NCI-H2107 treated with DMSO at 0.1 percent for 48 hours (cell line): ENCODE data around the gene HOOK1.
"Not testable (repeated sequence)": the region's sequence is repeated elsewhere in the genome, so short reads cannot be mapped to it uniquely, and the experiment has no call there.

ENCODE experiments used
- DNase-seq: peaks from one replicate; lab custom pipeline; 2025; ENCODE audit not compliant: unreplicated experiment; lab: John Stamatoyannopoulos, UW

The HOOK1 gene

DNA sequence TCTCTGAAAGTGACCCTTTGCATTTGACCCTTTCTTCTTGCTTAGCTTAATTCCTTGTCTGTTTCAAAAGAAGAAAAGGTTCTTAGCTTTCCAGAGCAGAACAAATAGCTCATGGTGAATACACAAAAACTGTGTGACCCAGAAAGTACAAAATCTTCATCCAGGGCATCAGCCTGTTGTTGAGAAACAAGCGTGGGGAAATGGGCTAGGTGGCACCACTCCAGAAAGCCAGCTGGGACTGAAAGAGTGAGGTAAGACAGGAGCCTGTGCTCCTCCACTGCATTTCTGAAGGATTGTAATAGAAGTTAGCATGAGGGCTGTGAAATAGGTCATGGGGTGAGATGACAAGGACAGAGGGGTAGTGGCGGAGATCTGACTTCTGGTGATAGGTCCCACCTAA is 66.0 kb downstream of the HOOK1 start:
- DNase-seq, result no peak

DNA sequence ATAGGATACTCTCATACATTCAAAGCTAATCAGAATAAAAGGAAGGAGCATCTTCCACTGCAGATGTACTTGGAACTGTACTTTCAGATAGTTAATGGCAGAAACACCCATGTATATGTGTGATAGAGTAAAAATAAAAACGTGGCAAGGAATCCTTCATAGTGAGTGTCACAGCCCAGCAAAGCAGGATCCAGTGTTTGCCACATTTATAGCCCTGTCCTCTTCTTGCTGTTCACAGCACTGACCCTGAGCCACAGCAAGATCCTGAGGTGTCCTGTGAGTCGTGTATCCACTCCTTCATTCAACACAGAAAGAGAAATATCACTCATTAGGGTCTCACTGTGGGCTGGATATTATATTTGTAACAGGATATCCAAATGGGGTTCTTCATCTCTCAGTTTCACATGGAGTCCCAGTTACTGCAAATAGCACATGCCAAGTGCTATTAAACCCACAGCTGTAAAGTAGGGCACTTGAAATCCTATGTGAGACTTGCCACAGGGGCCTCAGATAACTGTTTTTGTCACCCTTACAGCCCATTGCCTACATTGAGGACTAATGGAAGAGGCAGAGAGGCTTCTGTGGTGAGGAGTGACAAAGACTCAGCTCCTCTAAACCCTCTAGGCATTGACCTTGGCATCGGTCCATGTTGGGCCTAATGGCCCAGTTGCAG is 70.5 kb downstream of the HOOK1 start:
- peak; percentile 91 for DNase-seq

DNA sequence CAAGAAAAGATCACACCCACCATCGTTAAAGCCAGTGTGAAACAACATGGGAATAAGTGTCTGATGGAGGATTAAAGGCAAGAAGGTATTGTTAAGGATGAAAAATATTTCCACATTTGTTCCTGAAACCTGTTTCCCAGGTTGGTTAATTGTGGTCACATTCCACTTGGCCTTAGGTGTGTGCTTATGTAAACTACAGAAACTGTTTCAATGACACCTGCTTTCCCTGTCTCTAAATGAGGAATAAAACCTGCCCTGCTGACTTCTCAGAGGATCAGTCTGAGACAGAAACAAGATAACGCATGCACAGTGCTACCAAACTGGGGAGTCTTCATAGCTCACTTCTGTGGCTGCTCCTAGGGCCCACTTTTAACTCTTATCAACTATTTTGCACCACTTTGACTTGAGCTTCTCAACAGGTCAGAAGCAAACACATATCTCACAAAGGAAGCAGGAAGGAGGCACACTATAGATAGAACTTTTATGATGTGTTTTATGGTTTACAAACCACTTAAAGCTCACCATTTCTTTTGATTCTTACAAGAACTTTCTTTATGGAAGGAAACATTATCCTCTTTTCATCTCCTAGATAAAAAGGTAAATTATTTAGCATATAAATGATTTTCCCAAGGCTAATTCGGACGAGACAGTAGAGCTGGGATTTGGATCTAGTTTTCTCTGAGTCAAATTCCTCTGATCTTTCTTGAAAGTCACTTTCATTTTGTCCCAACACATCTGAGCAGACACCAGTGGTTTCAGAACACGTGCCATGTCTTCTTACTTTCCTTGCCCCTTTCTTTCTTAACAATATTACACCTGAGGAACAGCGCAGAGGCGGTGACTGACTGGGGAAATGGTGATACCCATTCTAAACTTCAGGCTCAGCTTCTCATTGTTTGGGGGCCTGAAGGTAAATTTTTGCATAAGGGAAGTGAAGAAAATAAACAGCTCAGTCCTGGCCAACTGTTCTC is 78.4 kb downstream of the HOOK1 start:
- DNase-seq, result peak; percentile 59

DNA sequence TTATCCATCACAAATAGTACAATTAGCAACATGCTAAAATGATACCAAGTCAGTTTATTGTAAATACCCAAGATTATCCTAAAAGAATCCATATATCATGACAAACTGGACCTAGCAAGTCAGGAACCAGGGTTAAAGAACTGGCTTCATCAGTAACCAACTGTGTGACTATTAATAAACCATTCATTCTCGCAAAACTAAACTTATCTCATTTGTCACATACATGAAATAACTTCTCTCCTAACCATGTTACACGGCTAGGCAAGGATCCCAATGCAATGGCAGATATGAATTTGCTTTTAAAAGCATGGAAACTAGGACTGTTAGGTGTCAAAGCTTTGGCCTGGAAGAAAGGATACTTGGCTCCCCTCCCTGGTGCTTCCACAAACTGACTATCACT is 82.4 kb downstream of the HOOK1 start:
- no peak for DNase-seq

DNA sequence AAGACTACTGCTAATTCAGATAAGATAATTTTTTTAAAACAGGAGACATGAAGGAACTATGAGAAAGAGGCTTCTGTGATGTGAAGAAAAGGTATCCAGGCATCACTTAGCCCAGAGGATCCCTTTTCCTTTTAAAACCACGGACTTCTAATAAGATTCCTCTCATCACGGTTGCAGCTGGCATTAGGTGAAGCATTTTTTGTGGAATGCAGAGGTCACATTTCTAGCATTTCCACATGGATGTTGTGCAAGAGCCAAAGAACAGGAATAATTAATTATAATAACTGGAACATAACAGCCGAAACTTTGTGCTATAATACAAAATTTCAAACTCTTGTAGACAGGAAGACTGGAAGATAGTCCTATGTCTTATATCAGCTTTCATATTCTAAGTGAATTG is 84.2 kb downstream of the HOOK1 start:
- no peak for DNase-seq

DNA sequence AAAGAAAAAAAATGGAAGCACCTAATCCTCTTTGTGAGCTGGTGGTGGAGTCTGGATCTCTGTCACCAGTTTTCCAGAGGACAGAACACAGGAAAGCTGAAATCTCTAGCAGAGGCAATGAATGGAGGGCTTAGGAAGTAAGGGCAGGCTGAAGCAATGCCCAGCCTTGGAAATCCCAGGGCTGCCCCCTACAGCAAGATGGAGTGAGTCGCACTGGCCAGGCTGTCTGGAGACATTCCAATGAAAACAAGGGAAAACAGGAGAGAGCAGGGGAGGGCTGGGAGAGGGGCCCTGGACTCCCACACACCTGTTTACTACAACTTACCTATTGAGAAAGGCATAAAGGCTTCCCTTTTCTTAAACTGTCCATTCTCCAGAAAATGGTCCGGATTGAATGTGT is 85.9 kb downstream of the HOOK1 start:
- DNase-seq, result no peak

DNA sequence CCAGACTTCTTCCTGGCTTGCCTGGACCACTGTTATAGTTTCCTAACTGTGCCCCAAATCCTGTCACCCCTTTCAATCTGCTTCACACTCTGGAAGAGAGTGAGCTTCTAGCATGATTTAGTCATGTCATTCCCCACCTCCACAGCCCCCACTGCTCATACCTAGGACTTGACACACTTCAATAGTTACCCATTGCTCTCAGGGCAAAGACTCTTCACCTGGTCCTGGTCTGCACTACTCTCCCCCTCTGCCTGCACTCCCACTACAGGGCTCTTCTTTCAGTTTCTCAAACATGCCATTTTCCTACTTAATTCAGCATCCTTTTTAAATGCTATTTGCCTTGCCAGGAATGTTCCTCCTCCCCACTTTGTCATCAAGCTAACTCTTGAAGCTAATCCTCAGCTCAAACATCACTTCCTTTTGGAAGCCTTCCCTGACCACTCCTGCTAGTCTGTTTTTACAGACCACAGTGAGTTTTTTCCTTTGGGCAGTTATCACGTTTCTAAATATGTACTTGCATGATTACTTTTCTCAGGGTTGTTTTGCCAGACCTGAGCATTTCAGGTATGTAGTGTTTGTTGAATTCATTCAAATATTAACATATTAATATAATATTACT is 87.1 kb downstream of the HOOK1 start:
- no peak for DNase-seq

DNA sequence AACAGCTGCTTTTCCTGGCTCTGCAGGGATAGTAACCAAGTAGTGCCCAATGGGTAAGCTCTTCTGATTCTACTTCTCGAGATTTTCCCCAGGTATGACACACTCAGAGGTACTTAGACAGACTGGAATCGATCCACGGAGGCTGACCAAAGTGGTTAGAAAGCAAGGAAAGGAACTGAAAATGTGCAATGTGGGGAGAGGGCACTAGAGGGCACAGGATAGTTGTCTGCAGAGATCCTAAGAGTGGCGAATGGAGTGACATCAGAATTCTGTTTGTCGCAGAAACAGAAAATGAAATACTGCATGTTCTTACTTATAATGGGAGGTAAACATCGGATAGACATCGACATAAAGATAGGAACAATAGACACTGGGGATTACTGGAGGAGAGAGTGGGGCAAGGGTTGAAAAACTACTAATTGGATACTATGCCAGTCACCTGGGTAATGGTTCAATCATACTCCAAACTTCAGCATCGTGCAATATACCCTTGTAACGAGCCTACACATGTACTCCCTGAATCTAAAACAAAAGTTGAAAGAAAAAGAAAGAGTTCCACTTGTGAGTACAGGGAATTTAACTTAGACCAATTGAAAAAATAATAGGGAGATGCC is 88.5 kb downstream of the HOOK1 start:
- DNase-seq, result peak; percentile 58

DNA sequence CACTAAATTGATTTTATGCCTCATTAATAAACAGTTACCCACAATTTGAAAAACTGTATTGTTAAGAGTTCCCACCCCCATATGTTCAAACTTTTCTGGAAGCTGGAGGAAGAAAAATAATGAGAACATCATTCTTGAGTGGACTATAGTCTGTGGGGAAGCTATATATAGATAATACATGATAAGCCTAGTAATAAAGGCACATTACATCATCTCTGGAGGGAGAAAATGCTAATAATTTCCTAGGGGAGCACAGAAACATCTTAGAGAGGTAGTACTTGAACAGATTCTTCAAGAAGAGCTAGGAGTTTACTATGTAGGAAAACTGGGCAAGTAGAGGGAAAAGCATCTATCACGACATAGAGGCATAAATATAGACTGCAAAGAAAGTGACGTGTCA is 92.2 kb downstream of the HOOK1 start:
- DNase-seq, result no peak

DNA sequence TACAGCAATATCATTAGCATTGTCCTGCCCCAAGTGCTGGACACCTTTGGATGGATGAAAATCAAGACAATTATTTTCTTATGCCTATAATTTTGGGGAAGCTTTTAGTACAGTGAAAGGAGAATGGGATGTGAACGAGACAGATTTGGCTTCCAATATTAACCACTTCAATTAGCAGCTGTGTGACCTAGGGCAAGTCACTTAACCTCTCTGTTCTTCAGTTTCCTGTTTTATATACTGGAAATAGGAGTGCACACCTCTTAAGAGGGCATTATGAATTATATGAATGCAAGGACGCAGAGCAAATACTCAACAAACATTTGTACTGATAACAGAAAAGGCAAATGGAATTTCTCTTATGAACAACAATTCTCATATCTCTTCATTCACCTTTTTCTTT is 93.3 kb downstream of the HOOK1 start:
- no peak for DNase-seq

DNA sequence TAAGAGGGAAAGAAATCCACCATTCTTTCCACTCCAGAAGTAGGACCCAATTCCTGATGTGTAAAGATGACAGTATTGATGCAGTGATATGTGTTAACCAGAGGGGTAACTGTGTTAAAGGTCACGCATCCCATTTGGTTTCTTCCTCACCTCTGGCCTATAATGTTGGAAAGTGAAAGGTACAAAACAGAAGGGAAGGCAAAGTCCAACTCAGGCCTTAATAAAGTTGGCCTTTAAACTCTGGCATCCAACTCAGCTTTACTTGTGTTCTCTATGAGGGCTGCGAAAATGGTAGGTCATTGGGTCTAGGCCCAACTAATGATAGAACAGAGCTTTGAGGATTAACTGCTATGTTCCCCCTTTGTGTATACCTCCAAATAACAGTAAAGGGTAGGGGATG is 93.9 kb downstream of the HOOK1 start:
- no peak for DNase-seq

DNA sequence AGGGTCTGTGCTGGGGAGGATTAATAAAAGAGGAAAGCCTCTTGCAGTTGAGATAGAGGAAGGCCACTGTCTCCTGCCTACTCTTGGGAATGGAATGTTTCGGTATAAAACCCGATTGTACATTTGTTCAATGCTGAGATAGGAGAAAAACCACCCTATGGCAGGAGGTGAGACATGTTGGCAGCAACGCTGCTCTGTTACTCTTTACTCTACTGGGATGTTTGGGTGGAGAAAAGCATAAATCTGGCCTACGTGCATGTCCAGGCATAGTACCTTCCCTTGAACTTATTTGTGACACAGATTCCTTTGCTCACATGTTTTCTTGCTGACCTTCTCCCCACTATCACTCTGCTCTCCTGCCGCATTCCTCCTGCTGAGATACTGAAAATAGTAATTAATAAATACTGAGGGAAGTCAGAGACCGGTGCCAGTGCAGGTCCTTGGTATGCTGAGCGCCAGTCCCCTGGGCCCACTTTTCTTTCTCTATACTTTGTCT is 100.1 kb downstream of the HOOK1 start:
- DNase-seq, result not testable (repeated sequence)

DNA sequence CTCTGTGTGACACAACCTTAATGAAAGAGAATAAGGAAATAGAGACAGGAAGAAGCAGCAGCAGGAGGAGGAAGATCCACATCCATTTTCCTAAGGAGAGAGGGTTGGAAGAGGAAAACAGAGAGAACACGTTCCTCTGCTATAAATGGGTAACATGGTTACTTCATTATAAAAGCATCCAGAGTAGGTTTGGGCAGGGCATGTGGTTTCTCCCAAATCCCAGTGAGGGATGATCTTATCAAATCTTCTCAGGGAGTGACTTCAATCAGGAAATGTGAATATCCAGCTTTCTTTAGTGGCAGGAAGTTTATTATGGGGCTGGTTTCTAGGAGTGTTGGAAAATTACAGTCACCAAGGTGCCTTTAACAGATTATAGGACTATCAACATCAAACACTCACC is 100.8 kb downstream of the HOOK1 start:
- no peak for DNase-seq

DNA sequence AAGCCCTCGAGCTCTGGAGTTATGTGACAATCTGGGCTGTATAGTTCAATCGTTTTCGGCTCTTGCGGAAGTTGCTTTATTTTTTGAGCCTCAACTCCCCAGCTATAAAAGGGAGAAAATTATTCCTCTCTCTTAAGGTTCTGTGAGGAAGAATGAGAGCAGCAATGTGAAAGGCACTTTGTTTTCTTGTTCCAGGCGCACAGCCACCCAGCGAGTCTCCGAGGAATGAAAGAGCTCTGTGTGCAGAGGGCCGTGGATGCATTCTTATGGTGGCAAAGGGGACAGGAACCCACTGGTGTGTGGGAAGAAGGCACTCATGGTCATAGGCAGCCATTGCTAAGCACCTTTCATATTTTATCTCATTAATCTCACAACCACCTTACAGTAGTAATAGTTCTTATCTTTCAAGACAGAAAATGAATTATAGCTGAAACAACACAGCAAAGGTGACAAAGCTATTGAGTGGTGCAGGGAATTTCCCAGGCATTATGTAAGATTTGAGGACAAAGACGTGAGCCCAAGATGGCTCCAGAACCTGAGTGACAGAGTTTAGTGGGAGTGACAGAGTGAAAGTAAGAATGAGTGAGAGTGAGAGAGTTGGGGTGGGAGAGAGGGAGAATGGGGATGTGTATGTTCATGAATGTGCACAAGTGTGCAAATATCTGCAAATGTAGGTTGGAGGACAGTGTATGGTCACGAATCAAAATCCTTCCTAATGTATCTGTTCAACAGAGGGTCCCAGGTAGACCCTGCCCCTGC is 102.5 kb downstream of the HOOK1 start:
- DNase-seq, result no peak

DNA sequence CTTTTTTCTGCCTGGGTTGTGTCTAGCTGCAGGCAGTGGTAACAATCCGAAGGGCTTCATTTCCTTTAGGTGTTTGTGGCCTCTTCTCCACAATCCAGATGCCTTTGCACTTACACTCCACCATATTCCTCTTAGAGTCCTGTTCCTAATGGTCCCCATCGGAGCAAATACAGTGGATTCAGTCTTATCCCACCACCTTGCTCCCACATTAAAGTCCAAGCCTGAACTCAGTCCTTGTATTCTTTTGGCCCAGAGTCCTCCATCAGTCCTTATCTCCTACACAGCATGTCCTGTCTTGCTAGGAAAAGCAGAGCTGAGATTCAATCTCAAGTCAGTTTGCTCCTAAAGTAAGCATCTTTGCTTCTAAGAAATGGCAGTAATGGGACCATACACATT is 103.0 kb downstream of the HOOK1 start:
- no peak for DNase-seq

DNA sequence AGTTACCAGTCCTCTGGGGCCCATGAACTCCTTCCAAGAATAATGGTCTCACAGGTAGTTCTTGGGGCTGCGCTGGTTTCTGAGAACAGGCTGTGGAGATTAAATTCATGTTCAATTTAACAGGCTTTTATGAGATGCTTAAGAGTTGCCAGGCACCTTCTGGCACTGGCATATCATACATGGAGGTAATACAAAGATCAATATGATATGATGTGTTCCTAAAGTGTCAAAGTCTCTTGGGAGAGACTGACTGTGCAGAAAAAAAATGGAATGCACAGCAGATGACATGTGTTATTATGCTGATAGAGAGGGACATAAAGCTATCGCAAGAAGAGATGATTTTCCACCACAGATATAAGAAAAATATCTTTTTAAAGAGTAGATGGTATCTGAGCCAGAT is 105.0 kb downstream of the HOOK1 start:
- no peak for DNase-seq

DNA sequence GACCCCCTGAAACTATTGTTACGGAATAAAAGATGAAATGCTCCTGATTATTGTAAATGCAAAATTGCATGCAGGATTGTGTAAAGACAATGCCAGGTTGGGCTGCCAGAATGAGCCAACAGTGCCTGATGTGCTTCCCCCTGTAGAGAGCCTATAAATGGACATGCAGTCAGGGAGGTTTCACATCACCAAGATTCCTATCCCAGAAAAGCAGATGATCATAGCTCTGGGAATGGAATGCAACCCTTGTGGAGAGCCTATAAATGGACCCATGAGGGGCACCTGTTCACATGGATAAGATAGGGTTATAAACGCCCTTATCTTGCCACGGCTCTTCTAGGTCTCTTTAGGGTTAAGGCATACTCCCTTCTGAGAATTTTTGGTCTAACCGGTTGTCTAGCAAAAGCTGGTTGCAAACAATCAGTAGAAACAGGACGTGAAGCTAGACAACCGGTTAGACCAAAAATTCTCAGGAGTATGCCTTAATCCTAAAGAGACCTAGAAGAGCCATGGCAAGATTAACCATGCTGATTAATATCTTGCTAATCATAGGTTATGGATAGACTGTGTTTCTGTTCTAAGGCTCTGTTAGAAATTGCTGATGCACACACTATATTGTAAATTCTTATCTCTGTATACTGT is 106.6 kb downstream of the HOOK1 start:
- not testable (repeated sequence) for DNase-seq

DNA sequence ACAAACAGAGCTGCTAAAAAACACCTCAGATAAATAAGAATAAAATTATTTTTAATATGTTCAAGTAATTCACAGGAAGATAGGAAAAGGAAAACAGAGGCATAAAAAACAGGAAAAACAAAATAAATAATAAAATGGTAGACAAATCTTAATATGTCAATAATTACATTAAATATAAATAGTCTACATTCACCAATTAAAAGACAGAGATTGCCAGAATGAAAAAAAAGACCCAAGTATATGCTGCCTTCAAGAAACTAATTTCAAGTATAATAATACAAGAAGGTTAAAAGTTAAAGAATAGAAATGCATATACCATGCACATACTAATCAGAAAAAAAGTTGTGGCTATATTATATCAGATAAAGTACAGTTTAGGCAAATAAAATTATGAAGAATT is 109.9 kb downstream of the HOOK1 start:
- DNase-seq, result no peak
